ENCODE data around the gene PRRX1.

Gene PRRX1

DNA sequence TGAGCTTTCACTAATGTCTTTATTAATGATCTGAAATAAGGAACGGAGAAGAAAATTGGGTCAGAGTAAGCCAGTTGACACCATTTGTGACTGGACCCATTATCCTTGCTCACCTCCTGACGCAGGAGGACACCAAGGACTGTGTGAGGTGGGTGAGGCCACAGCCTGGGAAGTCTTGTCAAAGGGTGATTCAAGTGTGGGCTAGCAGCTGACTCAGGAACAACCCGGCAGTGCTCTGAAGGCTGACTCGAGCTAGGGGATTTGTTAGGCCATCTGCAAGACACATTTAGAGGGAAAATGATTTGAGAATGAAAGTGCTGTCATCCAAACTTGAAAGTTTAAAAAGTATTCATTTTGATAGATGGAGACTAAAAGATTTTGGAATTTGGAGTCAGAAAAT lies 21.2 kb downstream of the PRRX1 start:
- FAIRE-seq (no peak), DNase-seq (ENCODE audit: extremely low spot score, insufficient read length, low read depth) (no peak)

GRCh38 chr1:170686291-170686690 lies 22.4 kb downstream of the PRRX1 start:
- FAIRE-seq (no peak), DNase-seq (ENCODE audit: extremely low spot score, insufficient read length, low read depth) (no peak)

GRCh38 chr1:170687621-170688020 lies 23.7 kb downstream of the PRRX1 start:
- FAIRE-seq = no peak

GRCh38 chr1:170691258-170691657 lies 27.3 kb downstream of the PRRX1 start:
- DNase-seq (ENCODE audit: extremely low spot score, insufficient read length, low read depth) = no peak
- no peak for FAIRE-seq

More at GRCh38 chr1:170687621-170688020, 23.7 kb downstream of the PRRX1 start:
- DNase-seq (ENCODE audit: extremely low spot score, insufficient read length, low read depth) = no peak

- no peak for FAIRE-seq
- DNase-seq (ENCODE audit: extremely low spot score, insufficient read length, low read depth) = no peak
Observed at GRCh38 chr1:170692866-170693575, 29.1 kb downstream of the PRRX1 start.

GRCh38 chr1:170694172-170694926 lies 30.4 kb downstream of the PRRX1 start:
- no peak for DNase-seq (ENCODE audit: extremely low spot score, insufficient read length, low read depth)
- no peak for FAIRE-seq

DNA sequence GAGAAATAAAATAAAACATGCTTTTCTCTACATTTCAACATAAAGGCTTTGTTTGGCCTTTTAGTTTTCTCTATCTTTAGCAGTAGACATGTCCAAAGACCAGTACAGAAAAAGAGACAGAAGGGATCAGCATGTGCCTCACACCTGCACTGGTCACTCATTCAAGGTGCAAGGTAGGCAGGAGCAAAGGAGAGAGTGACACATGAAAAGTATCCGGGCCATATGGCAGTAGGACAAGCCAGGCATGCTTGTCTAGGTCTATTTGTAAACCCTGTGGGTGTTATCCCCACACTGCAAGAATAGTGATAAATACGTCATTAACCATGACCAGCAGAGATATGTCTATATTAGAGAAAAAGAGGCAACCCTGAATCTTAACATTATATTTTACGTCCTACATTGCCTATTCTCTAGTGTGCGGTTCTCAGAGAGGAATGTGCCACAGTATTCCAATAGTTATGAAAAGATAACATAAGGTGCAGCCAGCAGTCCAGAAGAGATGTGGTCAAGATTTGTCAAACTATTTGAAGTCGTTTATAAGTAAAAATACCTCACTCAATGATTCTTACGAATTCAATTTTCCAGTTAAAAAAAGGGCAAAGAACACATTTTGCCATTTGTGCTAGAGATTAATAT lies 32.1 kb downstream of the PRRX1 start:
- DNase-seq (ENCODE audit: extremely low spot score, insufficient read length, low read depth) (no peak), FAIRE-seq (no peak)

GRCh38 chr1:170696591-170697290 lies 32.8 kb downstream of the PRRX1 start:
- no peak for DNase-seq (ENCODE audit: extremely low spot score, insufficient read length, low read depth)
- FAIRE-seq = no peak

DNA sequence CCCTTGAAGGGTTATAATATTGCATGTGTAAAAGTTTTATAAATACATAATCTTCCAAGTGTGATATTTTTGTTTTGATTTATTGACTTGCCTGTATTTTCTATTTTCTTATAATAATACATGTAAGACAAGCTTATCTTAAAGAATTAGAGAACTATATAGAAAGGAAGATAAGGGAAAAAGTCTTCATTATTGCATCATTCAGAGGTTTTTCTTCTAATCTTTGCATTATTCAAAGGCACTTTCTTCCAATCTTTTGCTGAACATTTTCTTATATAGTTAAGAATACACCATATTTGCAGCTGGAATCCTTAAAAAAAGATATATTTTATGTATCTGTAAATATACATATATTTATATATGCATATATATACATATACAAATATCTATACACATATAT lies 33.4 kb downstream of the PRRX1 start:
- no peak for DNase-seq (ENCODE audit: extremely low spot score, insufficient read length, low read depth)
- no peak for FAIRE-seq

GRCh38 chr1:170698301-170699275 lies 34.7 kb downstream of the PRRX1 start:
- no peak for FAIRE-seq
- DNase-seq (ENCODE audit: extremely low spot score, insufficient read length, low read depth) = no peak

GRCh38 chr1:170699696-170700095 lies 35.8 kb downstream of the PRRX1 start:
- FAIRE-seq (no peak), DNase-seq (ENCODE audit: extremely low spot score, insufficient read length, low read depth) (no peak)

- DNase-seq (ENCODE audit: extremely low spot score, insufficient read length, low read depth) (no peak), FAIRE-seq (no peak)
Observed at GRCh38 chr1:170700842-170701615, 37.1 kb downstream of the PRRX1 start.

DNA sequence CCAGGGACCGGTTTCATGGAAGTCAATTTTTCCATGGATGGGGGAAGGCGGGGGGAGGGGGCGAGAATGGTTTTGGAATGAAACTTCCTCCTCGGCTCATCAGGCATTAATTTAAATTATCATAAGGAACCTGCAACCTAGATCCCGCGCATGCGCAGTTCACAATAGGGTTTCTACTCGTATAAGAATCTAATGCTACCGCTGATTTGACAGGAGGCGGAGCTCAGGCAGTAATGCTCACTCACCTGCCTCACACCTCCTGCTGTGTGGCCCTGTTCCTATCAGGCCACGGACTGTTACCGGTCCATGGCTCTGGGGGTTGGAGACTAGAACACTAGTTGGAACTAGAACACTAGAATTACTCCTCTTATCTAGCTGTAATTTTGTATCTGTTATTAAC lies 38.0 kb downstream of the PRRX1 start:
- DNase-seq (ENCODE audit: extremely low spot score, insufficient read length, low read depth) = no peak
- no peak for FAIRE-seq

DNA sequence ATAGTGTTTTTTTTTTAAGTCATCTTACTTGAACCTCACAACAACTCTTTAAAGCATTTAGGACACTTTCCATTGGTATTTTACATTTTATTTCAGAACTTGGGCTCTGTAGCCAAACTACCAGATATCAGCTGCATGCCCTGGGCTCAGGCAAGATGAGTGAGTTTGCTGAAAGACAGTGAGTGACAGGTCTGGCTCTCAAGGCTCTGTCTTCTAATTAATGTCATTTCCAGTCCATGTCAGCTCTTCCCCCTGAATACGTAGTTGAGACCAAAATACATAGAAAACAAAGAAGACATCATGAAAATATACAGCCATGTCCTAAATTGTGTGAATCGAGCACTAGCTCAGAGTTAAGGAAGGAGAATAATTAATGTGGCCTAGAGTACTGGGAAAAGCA lies 39.7 kb downstream of the PRRX1 start:
- FAIRE-seq (no peak), DNase-seq (ENCODE audit: extremely low spot score, insufficient read length, low read depth) (no peak)

DNA sequence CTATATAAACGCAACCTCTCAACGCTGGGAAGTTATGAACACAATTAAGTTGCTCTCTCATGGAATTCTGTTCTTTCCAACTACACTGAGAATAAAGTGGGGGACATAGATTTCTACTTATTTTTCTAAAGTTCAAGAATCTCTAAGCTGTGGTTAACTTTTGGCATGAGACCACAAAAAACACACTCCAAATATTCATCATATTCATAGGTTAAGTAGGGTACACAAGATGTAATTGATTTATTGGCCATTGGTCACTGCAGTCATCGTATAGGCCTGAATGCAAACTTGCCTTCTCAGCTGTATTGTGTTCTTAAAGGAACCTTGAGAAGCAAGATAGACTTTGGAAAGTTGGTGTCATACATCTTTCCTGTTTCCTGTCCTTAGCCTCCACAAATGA lies 40.3 kb downstream of the PRRX1 start:
- no peak for FAIRE-seq
- DNase-seq (ENCODE audit: extremely low spot score, insufficient read length, low read depth) = no peak

DNA sequence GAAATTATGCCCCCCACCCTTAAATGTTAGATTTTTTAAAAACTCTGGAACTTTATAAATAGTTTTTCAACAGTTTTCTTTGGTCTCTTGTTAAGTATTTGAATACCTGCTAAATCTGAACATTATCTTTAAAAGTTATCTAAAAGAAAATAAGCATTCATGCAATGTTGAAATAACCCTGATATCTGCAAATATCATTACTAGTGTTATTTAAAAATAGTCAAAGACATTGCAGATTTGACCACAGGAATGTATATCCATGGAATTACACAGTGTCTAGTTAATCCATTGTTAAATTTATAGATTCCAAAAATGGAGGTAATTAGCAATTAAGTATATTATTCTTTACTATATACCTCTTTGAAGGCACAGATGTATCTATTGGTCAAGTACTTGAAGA lies 42.0 kb downstream of the PRRX1 start:
- DNase-seq (ENCODE audit: extremely low spot score, insufficient read length, low read depth) (no peak), FAIRE-seq (no peak)

DNA sequence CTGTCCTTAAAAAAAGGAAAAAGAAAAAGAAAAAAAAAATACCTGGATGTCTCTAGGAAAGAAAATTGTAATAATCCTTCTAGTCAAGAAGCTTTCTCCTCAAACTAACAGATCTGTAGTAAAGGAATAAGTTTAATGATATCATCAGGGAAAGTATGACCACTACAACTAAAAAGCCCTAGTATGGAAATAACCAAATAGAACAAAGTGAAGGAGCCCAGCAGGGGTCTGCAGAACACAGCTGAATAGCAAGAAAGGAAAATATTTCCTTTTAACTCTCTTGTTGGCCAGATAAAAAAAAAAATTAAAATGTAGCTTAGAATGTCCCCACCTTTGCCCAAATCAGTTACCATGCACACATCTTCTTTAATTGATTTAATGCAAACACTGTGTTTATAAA lies 43.2 kb downstream of the PRRX1 start:
- DNase-seq (ENCODE audit: extremely low spot score, insufficient read length, low read depth) = no peak
- FAIRE-seq = no peak

DNA sequence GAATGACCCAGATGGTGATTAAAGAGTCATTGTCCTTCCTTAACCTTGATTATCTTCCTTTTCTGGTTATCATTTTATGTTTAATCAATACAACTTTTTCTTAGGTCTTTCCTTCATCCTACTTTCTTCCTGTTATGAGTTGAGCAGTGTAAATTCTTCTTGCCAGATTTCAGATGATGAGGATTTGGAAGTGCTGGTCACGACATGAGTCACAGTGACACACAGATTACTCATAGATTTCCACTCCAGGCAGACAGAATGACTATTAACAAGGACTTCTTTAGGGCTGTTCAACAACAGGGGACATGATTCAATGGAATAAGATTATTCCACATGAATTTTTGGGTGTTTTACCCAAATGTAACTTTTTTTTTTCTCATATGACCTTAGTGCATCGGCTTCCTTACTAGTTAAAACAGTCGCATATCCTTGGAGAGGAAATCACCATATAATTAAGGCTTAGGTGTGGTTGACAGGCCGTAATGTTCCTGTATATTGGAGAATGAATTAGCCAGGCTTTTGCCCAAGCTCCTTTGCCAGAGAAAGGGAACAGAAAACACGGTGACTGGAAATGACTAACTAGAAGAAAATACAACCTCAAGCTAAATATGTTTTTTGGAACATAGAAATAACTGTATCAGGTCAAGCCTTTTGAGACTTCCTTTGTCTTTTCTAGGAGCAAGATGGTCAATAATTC lies 44.2 kb downstream of the PRRX1 start:
- no peak for DNase-seq (ENCODE audit: extremely low spot score, insufficient read length, low read depth)
- no peak for FAIRE-seq
